PC-3 (cell line): ENCODE results near the gene AHNAK2.

ENCODE experiments used
- EZH2 ChIP-seq: fragments of 300-600 bp; sonication (generic); IDR thresholded peaks from one replicate; pipeline ENCODE4 v1.6.1; 2017; ENCODE audit warnings: antibody characterized with exemption, mild to moderate bottlenecking, low read length; ENCODE audit not compliant: unreplicated experiment
- TF ChIP-seq, protein P1 (sequence below): fragments of 300-600 bp; sonication (generic); conservative IDR thresholded peaks from 2 replicates; pipeline ENCODE4 v1.5.1; 2017; ENCODE audit warnings: antibody characterized with exemption, low read depth, mild to moderate bottlenecking, low read length

DNA sequence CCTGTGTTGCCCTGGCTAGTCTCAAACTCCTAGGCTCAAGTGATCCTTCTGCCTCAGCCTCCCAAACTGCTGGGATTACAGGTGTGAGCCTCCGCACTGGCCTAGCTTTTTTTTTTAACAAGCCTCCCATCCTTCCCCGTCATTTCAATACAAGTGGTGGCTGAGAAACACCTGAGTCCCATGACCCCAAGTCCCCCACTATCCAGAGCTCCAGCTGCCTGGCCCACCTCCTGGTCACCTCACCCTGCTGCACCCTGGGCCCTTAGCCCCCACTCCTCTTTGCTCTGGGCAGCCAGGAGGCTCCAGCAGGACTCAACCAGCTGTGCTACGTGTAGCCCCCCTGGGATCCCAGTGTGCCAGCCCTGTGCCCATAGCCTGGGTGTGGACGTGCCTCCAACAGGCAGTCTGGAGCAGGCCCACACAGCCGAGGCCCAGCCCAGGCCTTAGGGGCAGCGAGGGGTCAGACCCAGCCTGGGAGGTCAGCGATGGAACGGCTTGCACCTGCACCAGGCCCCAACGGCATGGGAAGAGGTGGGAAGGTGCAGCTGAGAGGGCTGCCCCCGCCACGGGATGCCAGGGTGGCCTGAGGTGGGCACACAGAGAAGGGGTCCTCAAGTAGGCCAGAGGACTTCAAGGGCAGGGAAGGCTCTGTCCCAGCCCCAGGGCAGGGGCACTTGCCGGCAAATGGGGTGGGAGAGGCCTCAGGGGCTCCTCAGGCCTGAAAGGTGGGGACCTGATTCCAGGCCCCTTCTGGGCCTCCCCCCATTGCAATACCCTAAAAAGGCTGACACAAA lies 6.5 kb downstream of the AHNAK2 start:
- TF ChIP-seq, protein P1, sequence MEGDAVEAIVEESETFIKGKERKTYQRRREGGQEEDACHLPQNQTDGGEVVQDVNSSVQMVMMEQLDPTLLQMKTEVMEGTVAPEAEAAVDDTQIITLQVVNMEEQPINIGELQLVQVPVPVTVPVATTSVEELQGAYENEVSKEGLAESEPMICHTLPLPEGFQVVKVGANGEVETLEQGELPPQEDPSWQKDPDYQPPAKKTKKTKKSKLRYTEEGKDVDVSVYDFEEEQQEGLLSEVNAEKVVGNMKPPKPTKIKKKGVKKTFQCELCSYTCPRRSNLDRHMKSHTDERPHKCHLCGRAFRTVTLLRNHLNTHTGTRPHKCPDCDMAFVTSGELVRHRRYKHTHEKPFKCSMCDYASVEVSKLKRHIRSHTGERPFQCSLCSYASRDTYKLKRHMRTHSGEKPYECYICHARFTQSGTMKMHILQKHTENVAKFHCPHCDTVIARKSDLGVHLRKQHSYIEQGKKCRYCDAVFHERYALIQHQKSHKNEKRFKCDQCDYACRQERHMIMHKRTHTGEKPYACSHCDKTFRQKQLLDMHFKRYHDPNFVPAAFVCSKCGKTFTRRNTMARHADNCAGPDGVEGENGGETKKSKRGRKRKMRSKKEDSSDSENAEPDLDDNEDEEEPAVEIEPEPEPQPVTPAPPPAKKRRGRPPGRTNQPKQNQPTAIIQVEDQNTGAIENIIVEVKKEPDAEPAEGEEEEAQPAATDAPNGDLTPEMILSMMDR: no peak
- no peak for TF ChIP-seq EZH2
